Measurements from ENCODE around the gene PRKAR1B.

The PRKAR1B gene

DNA sequence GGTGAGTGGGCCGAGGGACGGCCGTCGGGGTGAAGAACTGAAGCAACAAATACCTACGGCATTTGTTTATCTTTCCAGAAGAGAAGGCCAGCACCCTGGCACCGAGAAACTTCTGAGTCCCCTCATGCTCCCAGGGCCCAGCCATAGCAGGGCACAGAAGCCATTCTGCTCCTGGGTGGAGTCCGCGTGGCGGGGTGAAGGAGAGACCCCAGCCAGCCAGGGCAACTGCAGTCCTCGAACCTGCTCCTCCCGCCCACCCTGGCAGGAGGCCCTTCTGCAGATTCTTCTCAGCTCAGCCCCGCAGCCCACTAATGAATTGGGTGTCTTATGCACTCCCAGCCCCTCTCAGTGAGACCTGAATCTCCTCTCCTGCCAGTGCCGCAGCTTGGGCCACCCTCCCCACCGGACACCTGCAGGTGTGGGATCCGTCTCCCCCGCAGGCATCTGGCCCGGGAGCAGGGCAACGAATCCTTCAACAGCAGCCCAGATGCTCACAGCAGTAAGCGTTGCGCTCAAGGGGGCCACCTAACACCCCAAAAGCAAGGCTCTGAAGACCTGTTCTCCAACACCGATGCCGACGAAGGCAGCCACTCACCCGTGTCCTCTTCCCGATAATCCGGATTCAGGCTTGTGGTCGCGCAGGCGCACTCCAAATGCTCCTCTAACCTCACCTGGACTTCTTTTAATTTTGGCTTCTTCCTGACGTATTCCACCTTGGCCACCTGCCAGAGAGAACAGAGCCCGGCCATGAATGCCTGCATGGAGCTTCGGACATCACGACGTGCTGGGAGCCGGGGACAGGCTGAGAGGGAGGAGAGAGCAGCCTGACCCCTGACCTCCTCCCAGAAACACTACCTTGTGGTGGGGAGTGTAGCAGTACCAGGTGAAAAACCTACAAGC is 226.3 kb downstream of the PRKAR1B start:
- H3K4me3 ChIP-seq (ENCODE audit: low read length), result no peak overlapping the region
- TF ChIP-seq, protein P1, sequence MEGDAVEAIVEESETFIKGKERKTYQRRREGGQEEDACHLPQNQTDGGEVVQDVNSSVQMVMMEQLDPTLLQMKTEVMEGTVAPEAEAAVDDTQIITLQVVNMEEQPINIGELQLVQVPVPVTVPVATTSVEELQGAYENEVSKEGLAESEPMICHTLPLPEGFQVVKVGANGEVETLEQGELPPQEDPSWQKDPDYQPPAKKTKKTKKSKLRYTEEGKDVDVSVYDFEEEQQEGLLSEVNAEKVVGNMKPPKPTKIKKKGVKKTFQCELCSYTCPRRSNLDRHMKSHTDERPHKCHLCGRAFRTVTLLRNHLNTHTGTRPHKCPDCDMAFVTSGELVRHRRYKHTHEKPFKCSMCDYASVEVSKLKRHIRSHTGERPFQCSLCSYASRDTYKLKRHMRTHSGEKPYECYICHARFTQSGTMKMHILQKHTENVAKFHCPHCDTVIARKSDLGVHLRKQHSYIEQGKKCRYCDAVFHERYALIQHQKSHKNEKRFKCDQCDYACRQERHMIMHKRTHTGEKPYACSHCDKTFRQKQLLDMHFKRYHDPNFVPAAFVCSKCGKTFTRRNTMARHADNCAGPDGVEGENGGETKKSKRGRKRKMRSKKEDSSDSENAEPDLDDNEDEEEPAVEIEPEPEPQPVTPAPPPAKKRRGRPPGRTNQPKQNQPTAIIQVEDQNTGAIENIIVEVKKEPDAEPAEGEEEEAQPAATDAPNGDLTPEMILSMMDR (conservative IDR thresholded peaks at IDR 0.05; ENCODE audit: low read depth, low read length), result no peak
- no peak for DNase-seq (ENCODE audit: low read depth)

DNA sequence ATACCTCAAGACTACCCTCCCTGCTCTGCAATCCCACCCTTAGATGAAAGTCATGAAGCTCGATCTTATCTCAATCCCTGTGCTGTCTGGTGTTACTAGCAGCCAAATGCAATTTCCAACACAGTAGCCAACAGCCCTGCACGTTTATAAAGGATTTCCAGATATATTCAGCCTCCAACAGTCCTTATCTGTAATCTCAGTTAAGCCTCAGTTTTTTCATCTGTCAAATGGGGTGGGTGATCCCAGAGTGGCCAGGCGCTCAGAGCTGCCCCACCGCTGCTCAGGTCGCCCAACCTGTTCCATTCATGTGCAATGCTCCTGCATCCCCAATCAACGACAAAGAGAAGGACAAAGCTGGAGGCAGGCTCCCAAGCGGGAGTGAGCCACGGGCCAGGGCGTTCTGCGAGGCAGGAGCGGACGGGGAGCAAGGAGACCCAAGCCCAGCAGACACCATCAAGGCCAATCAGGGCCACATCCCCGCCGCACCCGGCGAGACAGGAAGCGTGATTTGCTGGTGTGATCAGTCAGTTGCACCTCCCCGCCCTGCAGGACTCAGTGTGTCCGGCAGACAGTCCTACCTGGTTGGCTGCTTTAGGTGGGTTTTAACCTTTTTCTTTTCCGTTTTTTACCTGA is 227.1 kb downstream of the PRKAR1B start:
- H3K4me3 ChIP-seq (ENCODE audit: low read length), result no peak overlapping the region
- DNase-seq (ENCODE audit: low read depth), result no peak
- TF ChIP-seq, protein P1 (conservative IDR thresholded peaks at IDR 0.05; ENCODE audit: low read depth, low read length), result no peak
